Activated T-cell treated with anti-CD3 and anti-CD28 coated beads, Interleukin-2, amount 50 U/mL, for 72 hours (primary cell): Measurements from ENCODE around the gene STKLD1. TPM values are rescaled to one million over a fixed set of nuclear protein-coding genes. Genes with fewer than 3 reads are reported as not detected.

Experiments
- ATAC-seq, 2 donors: fragments of 150-1000 bp; cut with Tn5 transposase; replicated peaks in 1 of 2; 2 replicates each; pipeline ENCODE4 v1.10.0; 2021; ENCODE audit warnings: moderate library complexity in 2 of 2, mild to moderate bottlenecking in 1 of 2
- DNase-seq, 2 donors: peaks; one replicate each; pipeline ENCODE4 v3.0.0; 2021 to 2022; ENCODE audit warnings: mixed read lengths in 1 of 2
- H3K27ac Mint-ChIP-seq: one replicate; pipeline ENCODE4 v1.8.0; 2022; ENCODE audit warnings: mild to moderate bottlenecking, moderate library complexity, mixed read lengths
- H3K27me3 Mint-ChIP-seq: one replicate; pipeline ENCODE4 v1.8.0; 2022; ENCODE audit warnings: low read depth, mixed read lengths
- H3K36me3 Mint-ChIP-seq, 2 donors: one replicate each; pipeline ENCODE4 v1.8.0; 2022; ENCODE audit warnings: mixed read lengths in 2 of 2, mild to moderate bottlenecking in 1 of 2; ENCODE audit not compliant: insufficient read depth in 2 of 2
- H3K4me1 Mint-ChIP-seq: one replicate; pipeline ENCODE4 v1.8.0; 2022; ENCODE audit warnings: low read depth, mixed read lengths
- H3K4me3 Mint-ChIP-seq, 2 donors: one replicate each; pipeline ENCODE4 v1.8.0; 2022; ENCODE audit warnings: mild to moderate bottlenecking in 2 of 2, mixed read lengths in 2 of 2, moderate library complexity in 2 of 2
- H3K9me3 Mint-ChIP-seq, 2 donors: one replicate each; pipeline ENCODE4 v1.8.0; 2022; ENCODE audit warnings: mixed read lengths in 2 of 2
- total RNA-seq, 2 donors: library from RNA; stranded (reverse); gene quantifications; one replicate each; pipeline ENCODE4 v1.2.3, GENCODE V29; 2022

STKLD1 gene
- total RNA-seq, 2 donors from 2014 or later: 0.88 to 1.3 TPM

- ATAC-seq: peak; percentile 94 to 96
- Mint-ChIP-seq H3K9me3 (no peaks in the 10 kb centered on the region), H3K36me3 (peaks cover 10 to 32% of the 10 kb centered on the region in 2 donors), H3K27ac (peak within 1 kb of the TSS; percentile 93), H3K4me1 (peaks cover 46% of the 10 kb centered on the region), H3K27me3 (no peaks in the 10 kb centered on the region), H3K4me3 (peak within 1 kb of the TSS; percentile 96)
- peak; percentile 95 to 96 for DNase-seq
Observed at GRCh38 chr9:133335924-133336811, 40.0 kb upstream of the STKLD1 start, which contains the start of gene SURF6. Gene SURF6, minus strand, starts transcription at chr9:133336188. Its CDS starts 56 bp downstream, at chr9:133336132.

GRCh38 chr9:133339641-133340040, 36.5 kb upstream of the STKLD1 start:
- Mint-ChIP-seq H3K36me3 (peaks cover 10 to 21% of the 10 kb centered on the region in 2 donors), H3K4me1 (peaks cover 45% of the 10 kb centered on the region), H3K4me3 (no peak overlapping the region), H3K9me3 (no peaks in the 10 kb centered on the region), H3K27ac (no peak overlapping the region), H3K27me3 (no peaks in the 10 kb centered on the region)
- ATAC-seq (no peak), DNase-seq (no peak)

- Mint-ChIP-seq H3K9me3 (no peaks in the 10 kb centered on the region), H3K27me3 (no peaks in the 10 kb centered on the region), H3K27ac (peak overlapping the region; percentile 65), H3K36me3 (peaks cover 10 to 22% of the 10 kb centered on the region in 2 donors), H3K4me3 (no peak overlapping the region), H3K4me1 (peaks cover 39% of the 10 kb centered on the region)
- ATAC-seq: no peak
- no peak for DNase-seq
Observed at GRCh38 chr9:133340256-133340655, 35.9 kb upstream of the STKLD1 start.

GRCh38 chr9:133340916-133341315, 35.2 kb upstream of the STKLD1 start:
- H3K27me3 Mint-ChIP-seq: no peaks in the 10 kb centered on the region
- ATAC-seq (no peak), DNase-seq (no peak)
- no peak overlapping the region for H3K27ac Mint-ChIP-seq
- peaks cover 35% of the 10 kb centered on the region for H3K4me1 Mint-ChIP-seq
- peaks cover 6 to 21% of the 10 kb centered on the region in 2 donors for H3K36me3 Mint-ChIP-seq
- H3K9me3 Mint-ChIP-seq: no peaks in the 10 kb centered on the region
- H3K4me3 Mint-ChIP-seq: no peak overlapping the region

- ATAC-seq: peak in 1 of 2 donors; percentile 22
Observed at GRCh38 chr9:133341369-133342068, 34.6 kb upstream of the STKLD1 start.

GRCh38 chr9:133342069-133342406, 34.1 kb upstream of the STKLD1 start:
- Mint-ChIP-seq H3K4me1 (peaks cover 37% of the 10 kb centered on the region), H3K36me3 (peaks cover 6 to 28% of the 10 kb centered on the region in 2 donors), H3K27ac (no peak overlapping the region)

More at GRCh38 chr9:133341369-133342068, 34.6 kb upstream of the STKLD1 start:
- H3K4me1 Mint-ChIP-seq: peaks cover 37% of the 10 kb centered on the region
- H3K9me3 Mint-ChIP-seq: no peaks in the 10 kb centered on the region
- no peak for DNase-seq
- H3K27ac Mint-ChIP-seq: no peak overlapping the region
- no peaks in the 10 kb centered on the region for H3K27me3 Mint-ChIP-seq
- H3K36me3 Mint-ChIP-seq: peaks cover 6 to 23% of the 10 kb centered on the region in 2 donors
- H3K4me3 Mint-ChIP-seq: no peak overlapping the region

GRCh38 chr9:133342570-133342969, 33.6 kb upstream of the STKLD1 start:
- no peak for ATAC-seq
- Mint-ChIP-seq H3K4me1 (peaks cover 39% of the 10 kb centered on the region), H3K4me3 (no peak overlapping the region), H3K27me3 (no peaks in the 10 kb centered on the region), H3K36me3 (peaks cover 6 to 28% of the 10 kb centered on the region in 2 donors), H3K27ac (no peak overlapping the region), H3K9me3 (no peaks in the 10 kb centered on the region)
- peak in 1 of 2 donors; percentile 29 for DNase-seq

More at GRCh38 chr9:133342069-133342406, 34.1 kb upstream of the STKLD1 start:
- H3K9me3 Mint-ChIP-seq: no peaks in the 10 kb centered on the region
- no peak for ATAC-seq
- no peak overlapping the region for H3K4me3 Mint-ChIP-seq
- DNase-seq: no peak
- no peaks in the 10 kb centered on the region for H3K27me3 Mint-ChIP-seq

- H3K9me3 Mint-ChIP-seq: no peaks in the 10 kb centered on the region
- peaks cover 46% of the 10 kb centered on the region for H3K4me1 Mint-ChIP-seq
- no peaks in the 10 kb centered on the region for H3K27me3 Mint-ChIP-seq
- DNase-seq (no peak), ATAC-seq (no peak)
- H3K4me3 Mint-ChIP-seq: no peak overlapping the region
- H3K36me3 Mint-ChIP-seq: peaks cover 16 to 39% of the 10 kb centered on the region in 2 donors
- no peak overlapping the region for H3K27ac Mint-ChIP-seq
Observed at GRCh38 chr9:133344071-133344470, 32.1 kb upstream of the STKLD1 start.

GRCh38 chr9:133344979-133345378, 31.2 kb upstream of the STKLD1 start:
- no peak overlapping the region for H3K4me3 Mint-ChIP-seq
- H3K9me3 Mint-ChIP-seq: no peaks in the 10 kb centered on the region
- H3K27me3 Mint-ChIP-seq: no peaks in the 10 kb centered on the region
- DNase-seq (no peak), ATAC-seq (no peak)
- H3K36me3 Mint-ChIP-seq: peaks cover 18 to 37% of the 10 kb centered on the region in 2 donors
- H3K27ac Mint-ChIP-seq: no peak overlapping the region
- H3K4me1 Mint-ChIP-seq: peaks cover 54% of the 10 kb centered on the region

GRCh38 chr9:133345596-133345995, 30.6 kb upstream of the STKLD1 start:
- Mint-ChIP-seq H3K27me3 (no peaks in the 10 kb centered on the region), H3K36me3 (peaks cover 20 to 35% of the 10 kb centered on the region in 2 donors), H3K9me3 (no peaks in the 10 kb centered on the region), H3K4me1 (peaks cover 54% of the 10 kb centered on the region), H3K4me3 (no peak overlapping the region), H3K27ac (no peak overlapping the region)
- ATAC-seq (no peak), DNase-seq (no peak)

GRCh38 chr9:133346021-133346785, 30.0 kb upstream of the STKLD1 start:
- DNase-seq: no peak
- no peak for ATAC-seq
- Mint-ChIP-seq H3K4me1 (peaks cover 54% of the 10 kb centered on the region), H3K27me3 (no peaks in the 10 kb centered on the region), H3K9me3 (no peaks in the 10 kb centered on the region), H3K27ac (peak overlapping the region; percentile 74), H3K36me3 (peaks cover 20 to 34% of the 10 kb centered on the region in 2 donors), H3K4me3 (peak overlapping the region; percentile 98 to 100)

- DNase-seq (peak; percentile 54 to 57), ATAC-seq (peak; percentile 49 to 55)
- Mint-ChIP-seq H3K27ac (peak overlapping the region; percentile 74), H3K9me3 (no peaks in the 10 kb centered on the region), H3K36me3 (peaks cover 23 to 39% of the 10 kb centered on the region in 2 donors), H3K27me3 (no peaks in the 10 kb centered on the region), H3K4me1 (peaks cover 55% of the 10 kb centered on the region), H3K4me3 (peak overlapping the region; percentile 98 to 100)
Observed at GRCh38 chr9:133347515-133347984, 28.6 kb upstream of the STKLD1 start.
